Retinal pigment epithelial cell (primary cell): ENCODE data around the gene TMUB1.

Experiments
- DNase-seq: peaks from one replicate; pipeline ENCODE4 v3.0.0-alpha.2; 2010; ENCODE audit warnings: low read depth
- H3K4me3 ChIP-seq: 2 replicates; pipeline ENCODE4 v1.5.1; 2011; ENCODE audit warnings: mild to moderate bottlenecking, low read length, control low read depth, moderate library complexity
- CTCF ChIP-seq: conservative IDR thresholded peaks from 2 replicates; pipeline ENCODE4 v1.5.1; 2011; ENCODE audit warnings: low read depth, low read length, control low read depth, inconsistent platforms

TMUB1 gene

GRCh38 chr7:151116603-151117440, 33.5 kb upstream of the TMUB1 start:
- no peak for DNase-seq
- H3K4me3 ChIP-seq: no peak overlapping the region
- no peak for TF ChIP-seq CTCF

GRCh38 chr7:151115836-151116418, 32.6 kb upstream of the TMUB1 start:
- peak overlapping the region; percentile 45 for H3K4me3 ChIP-seq
- TF ChIP-seq CTCF: no peak
- DNase-seq: peak; percentile 51

GRCh38 chr7:151115121-151115835, 32.0 kb upstream of the TMUB1 start:
- no peak for DNase-seq
- peak overlapping the region; percentile 45 for H3K4me3 ChIP-seq
- TF ChIP-seq CTCF: peak; percentile 1

GRCh38 chr7:151114151-151115090, 31.1 kb upstream of the TMUB1 start:
- H3K4me3 ChIP-seq: peak overlapping the region; percentile 38
- no peak for DNase-seq
- no peak for TF ChIP-seq CTCF

- H3K4me3 ChIP-seq: peak overlapping the region; percentile 38
- no peak for TF ChIP-seq CTCF
- DNase-seq: peak; percentile 86
These were observed 30.3 kb upstream of the TMUB1 start for GRCh38 chr7:151113344-151114150.

GRCh38 chr7:151110941-151111645, 27.8 kb upstream of the TMUB1 start:
- peak; percentile 86 for TF ChIP-seq CTCF
- DNase-seq: no peak
- no peak overlapping the region for H3K4me3 ChIP-seq
